ENCODE results near the gene EYS. TPM values are rescaled to one million over a fixed set of nuclear protein-coding genes. Genes with fewer than 3 reads are reported as not detected.

EYS gene
- polyA plus RNA-seq, 1 experiment = not detected

- POLR2A ChIA-PET = no interaction called here
- no peak overlapping the region for H3K27ac ChIP-seq (ENCODE audit: low read depth, low read length)
- no peaks in the 10 kb centered on the region for H3K27me3 ChIP-seq (ENCODE audit: control insufficient read depth, insufficient read depth, low read length)
- DNase-seq (ENCODE audit: low read depth, low spot score) = no peak
- CTCF ChIA-PET = no interaction called here
- no peak overlapping the region for H3K4me3 ChIP-seq (ENCODE audit: low read depth, low read length)
- H3K9me3 ChIP-seq (ENCODE audit: control insufficient read depth, insufficient read depth, low read length) = no peaks in the 10 kb centered on the region
- TF ChIP-seq, protein P1, sequence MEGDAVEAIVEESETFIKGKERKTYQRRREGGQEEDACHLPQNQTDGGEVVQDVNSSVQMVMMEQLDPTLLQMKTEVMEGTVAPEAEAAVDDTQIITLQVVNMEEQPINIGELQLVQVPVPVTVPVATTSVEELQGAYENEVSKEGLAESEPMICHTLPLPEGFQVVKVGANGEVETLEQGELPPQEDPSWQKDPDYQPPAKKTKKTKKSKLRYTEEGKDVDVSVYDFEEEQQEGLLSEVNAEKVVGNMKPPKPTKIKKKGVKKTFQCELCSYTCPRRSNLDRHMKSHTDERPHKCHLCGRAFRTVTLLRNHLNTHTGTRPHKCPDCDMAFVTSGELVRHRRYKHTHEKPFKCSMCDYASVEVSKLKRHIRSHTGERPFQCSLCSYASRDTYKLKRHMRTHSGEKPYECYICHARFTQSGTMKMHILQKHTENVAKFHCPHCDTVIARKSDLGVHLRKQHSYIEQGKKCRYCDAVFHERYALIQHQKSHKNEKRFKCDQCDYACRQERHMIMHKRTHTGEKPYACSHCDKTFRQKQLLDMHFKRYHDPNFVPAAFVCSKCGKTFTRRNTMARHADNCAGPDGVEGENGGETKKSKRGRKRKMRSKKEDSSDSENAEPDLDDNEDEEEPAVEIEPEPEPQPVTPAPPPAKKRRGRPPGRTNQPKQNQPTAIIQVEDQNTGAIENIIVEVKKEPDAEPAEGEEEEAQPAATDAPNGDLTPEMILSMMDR (IDR thresholded peaks at IDR 0.05; ENCODE audit: low read depth, low read length) = no peak
Observed at GRCh38 chr6:63676412-63677114, 2030.5 kb downstream of the EYS start.

DNA sequence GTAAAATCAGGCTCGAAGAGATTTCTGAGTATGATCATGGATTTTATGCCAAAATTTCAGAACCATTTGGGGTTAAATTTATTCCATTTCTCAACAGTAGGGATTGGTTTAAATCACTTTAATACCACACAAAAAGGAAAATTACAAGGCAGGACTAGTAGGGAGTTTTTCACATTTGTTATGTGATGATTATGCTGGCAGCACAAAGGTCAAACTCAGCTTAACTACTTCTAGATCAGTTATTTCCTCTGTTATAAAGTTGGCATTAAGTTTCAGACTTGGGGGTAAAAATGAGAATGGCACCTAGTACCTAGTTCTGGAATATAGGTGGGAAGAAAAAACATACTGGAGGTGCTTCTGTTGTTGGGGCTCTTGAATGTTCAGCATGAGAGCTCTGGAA is 2031.9 kb downstream of the EYS start:
- Histone ChIP-seq H3K27ac (ENCODE audit: low read depth, low read length) (no peak overlapping the region), H3K9me3 (ENCODE audit: control insufficient read depth, insufficient read depth, low read length) (no peaks in the 10 kb centered on the region), H3K27me3 (ENCODE audit: control insufficient read depth, insufficient read depth, low read length) (no peaks in the 10 kb centered on the region), H3K4me3 (ENCODE audit: low read depth, low read length) (no peak overlapping the region)
- TF ChIP-seq, protein P1 (IDR thresholded peaks at IDR 0.05; ENCODE audit: low read depth, low read length) = no peak
- POLR2A ChIA-PET = no interaction called here
- CTCF ChIA-PET = no interaction called here
- DNase-seq (ENCODE audit: low read depth, low spot score) = no peak

GRCh38 chr6:63674635-63675034 is 2032.4 kb downstream of the EYS start:
- DNase-seq (ENCODE audit: low read depth, low spot score) = no peak
- H3K9me3 ChIP-seq (ENCODE audit: control insufficient read depth, insufficient read depth, low read length) = no peaks in the 10 kb centered on the region
- ChIA-PET POLR2A (no interaction called here), CTCF (no interaction called here)
- no peak overlapping the region for H3K27ac ChIP-seq (ENCODE audit: low read depth, low read length)
- TF ChIP-seq, protein P1 (IDR thresholded peaks at IDR 0.05; ENCODE audit: low read depth, low read length) = no peak
- H3K27me3 ChIP-seq (ENCODE audit: control insufficient read depth, insufficient read depth, low read length) = no peaks in the 10 kb centered on the region
- H3K4me3 ChIP-seq (ENCODE audit: low read depth, low read length) = no peak overlapping the region

DNA sequence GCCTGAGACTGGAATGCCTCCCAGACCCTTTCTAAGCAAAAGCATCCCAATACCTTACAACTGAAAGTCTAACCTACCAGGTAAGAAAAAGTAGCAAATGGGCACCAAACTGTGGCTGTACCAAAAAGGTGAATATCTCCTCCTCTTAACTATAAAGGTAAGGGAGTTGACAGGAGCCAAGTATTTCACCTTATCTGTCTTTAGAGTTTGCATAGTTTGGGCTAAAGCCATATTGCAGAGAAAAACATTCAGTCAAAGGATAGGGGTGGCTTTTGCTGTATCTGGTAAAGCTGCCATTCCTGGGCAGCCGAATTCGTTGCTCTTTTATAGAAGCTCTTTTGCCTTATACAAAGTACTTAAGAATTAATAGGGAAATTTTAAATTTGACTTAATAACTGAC is 2033.3 kb downstream of the EYS start:
- TF ChIP-seq, protein P1 (IDR thresholded peaks at IDR 0.05; ENCODE audit: low read depth, low read length) = no peak
- DNase-seq (ENCODE audit: low read depth, low spot score) = no peak
- no peak overlapping the region for H3K4me3 ChIP-seq (ENCODE audit: low read depth, low read length)
- H3K9me3 ChIP-seq (ENCODE audit: control insufficient read depth, insufficient read depth, low read length) = no peaks in the 10 kb centered on the region
- no peaks in the 10 kb centered on the region for H3K27me3 ChIP-seq (ENCODE audit: control insufficient read depth, insufficient read depth, low read length)
- CTCF ChIA-PET = no interaction called here
- POLR2A ChIA-PET = no interaction called here
- no peak overlapping the region for H3K27ac ChIP-seq (ENCODE audit: low read depth, low read length)

DNA sequence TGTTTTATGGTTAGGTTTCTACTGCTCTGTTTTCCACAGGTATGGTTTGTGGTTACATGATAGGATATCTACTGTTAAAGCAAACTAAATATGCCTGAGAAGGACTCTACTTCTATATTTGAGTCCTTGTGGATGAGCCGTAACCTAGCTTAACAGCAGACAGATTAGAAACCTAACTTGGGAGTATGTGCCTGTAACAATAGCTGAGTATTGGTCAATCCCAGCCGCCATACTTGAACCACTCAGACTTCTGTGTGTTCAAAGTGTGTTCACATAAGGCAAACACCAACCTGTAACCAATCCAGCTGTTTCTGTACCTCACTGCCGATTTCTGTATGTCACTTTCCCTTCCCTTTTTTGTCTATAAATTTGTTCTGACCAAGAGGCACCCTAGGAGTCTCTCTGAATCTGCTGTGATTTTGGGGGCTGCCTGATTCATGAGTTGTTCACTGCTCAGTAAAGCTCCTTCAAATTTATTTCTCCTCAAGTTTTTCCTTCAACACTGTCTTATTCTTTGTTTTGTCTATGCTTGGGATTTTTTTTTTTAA is 2034.4 kb downstream of the EYS start:
- H3K4me3 ChIP-seq (ENCODE audit: low read depth, low read length) = no peak overlapping the region
- H3K27me3 ChIP-seq (ENCODE audit: control insufficient read depth, insufficient read depth, low read length) = no peaks in the 10 kb centered on the region
- TF ChIP-seq, protein P1 (IDR thresholded peaks at IDR 0.05; ENCODE audit: low read depth, low read length) = no peak
- POLR2A ChIA-PET = no interaction called here
- H3K9me3 ChIP-seq (ENCODE audit: control insufficient read depth, insufficient read depth, low read length) = no peaks in the 10 kb centered on the region
- H3K27ac ChIP-seq (ENCODE audit: low read depth, low read length) = no peak overlapping the region
- CTCF ChIA-PET = no interaction called here
- DNase-seq (ENCODE audit: low read depth, low spot score) = no peak

Measured in AG04450 (cell line).